ENCODE results near the gene AHCYL1.

GRCh38 chr1:110048240-110048639 is 63.7 kb downstream of the AHCYL1 start:
- TF ChIP-seq, protein P1, sequence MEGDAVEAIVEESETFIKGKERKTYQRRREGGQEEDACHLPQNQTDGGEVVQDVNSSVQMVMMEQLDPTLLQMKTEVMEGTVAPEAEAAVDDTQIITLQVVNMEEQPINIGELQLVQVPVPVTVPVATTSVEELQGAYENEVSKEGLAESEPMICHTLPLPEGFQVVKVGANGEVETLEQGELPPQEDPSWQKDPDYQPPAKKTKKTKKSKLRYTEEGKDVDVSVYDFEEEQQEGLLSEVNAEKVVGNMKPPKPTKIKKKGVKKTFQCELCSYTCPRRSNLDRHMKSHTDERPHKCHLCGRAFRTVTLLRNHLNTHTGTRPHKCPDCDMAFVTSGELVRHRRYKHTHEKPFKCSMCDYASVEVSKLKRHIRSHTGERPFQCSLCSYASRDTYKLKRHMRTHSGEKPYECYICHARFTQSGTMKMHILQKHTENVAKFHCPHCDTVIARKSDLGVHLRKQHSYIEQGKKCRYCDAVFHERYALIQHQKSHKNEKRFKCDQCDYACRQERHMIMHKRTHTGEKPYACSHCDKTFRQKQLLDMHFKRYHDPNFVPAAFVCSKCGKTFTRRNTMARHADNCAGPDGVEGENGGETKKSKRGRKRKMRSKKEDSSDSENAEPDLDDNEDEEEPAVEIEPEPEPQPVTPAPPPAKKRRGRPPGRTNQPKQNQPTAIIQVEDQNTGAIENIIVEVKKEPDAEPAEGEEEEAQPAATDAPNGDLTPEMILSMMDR (IDR thresholded peaks at IDR 0.05) = no peak
- no peak for TF ChIP-seq POLR2A (IDR thresholded peaks at IDR 0.05)

All from esophagus squamous epithelium (tissue), 4 donors.